GM12878 (cell line): ENCODE data around the gene AP1M2. TPM values are rescaled to one million over a fixed set of nuclear protein-coding genes. Genes with fewer than 3 reads are reported as not detected.

Source experiments
- ASH2L ChIP-seq: fragments of 300-600, 200-600 bp; sonication (generic); IDR thresholded peaks from 2 replicates; pipeline ENCODE4 v1.6.1; 2017; ENCODE audit warnings: low read depth, mild to moderate bottlenecking, borderline replicate concordance
- ATF7 ChIP-seq: fragments of 450-650 bp; IDR thresholded peaks from 2 replicates; pipeline ENCODE4 v1.6.1; 2016; ENCODE audit warnings: low read depth, mild to moderate bottlenecking
- DPF2 ChIP-seq: fragments of 450-650 bp; IDR thresholded peaks from 2 replicates; pipeline ENCODE4 v1.6.1; 2017; ENCODE audit warnings: mild to moderate bottlenecking
- EGR1 ChIP-seq, 2 experiments: IDR thresholded peaks; 1 replicate in 1 of 2; 2 replicates in 1 of 2; pipeline ENCODE4 v1.6.1; 2011 to 2012; ENCODE audit warnings: low read depth in 2 of 2, low read length in 2 of 2, borderline replicate concordance in 1 of 2, mild to moderate bottlenecking in 1 of 2, moderate library complexity in 1 of 2
- ELK1 ChIP-seq: IDR thresholded peaks from 2 replicates; pipeline ENCODE4 v1.6.1; 2012; ENCODE audit warnings: low read depth, low read length, improper control_type of control experiment
- EP300 ChIP-seq, 2 experiments: fragments of 150-350 bp in 1 of 2; IDR thresholded peaks; 2 replicates each; pipeline ENCODE4 v1.6.1; 2011 to 2012; ENCODE audit warnings: low read depth in 2 of 2, low read length in 2 of 2, borderline replicate concordance in 1 of 2, improper control_type of control experiment in 1 of 2, inconsistent platforms in 1 of 2; ENCODE audit not compliant: control insufficient read depth in 1 of 2
- IKZF1 ChIP-seq: fragments of 450-650 bp; conservative IDR thresholded peaks from 2 replicates; pipeline ENCODE4 v1.6.1; 2017; ENCODE audit warnings: antibody characterized with exemption, mild to moderate bottlenecking
- KLF5 ChIP-seq: fragments of 450-650 bp; IDR thresholded peaks from 2 replicates; pipeline ENCODE4 v1.6.1; 2014; ENCODE audit warnings: mild to moderate bottlenecking; ENCODE audit not compliant: partially characterized antibody
- MLLT1 ChIP-seq: fragments of 450-650 bp; IDR thresholded peaks from 2 replicates; pipeline ENCODE4 v1.6.1; 2016; ENCODE audit warnings: mild to moderate bottlenecking
- MTA3 ChIP-seq: IDR thresholded peaks from 2 replicates; pipeline ENCODE4 v1.6.1; 2012; ENCODE audit warnings: low read length, inconsistent platforms, borderline replicate concordance
- NR2C1 ChIP-seq: fragments of 450-650 bp; IDR thresholded peaks from 2 replicates; pipeline ENCODE4 v1.6.1; 2017; ENCODE audit warnings: antibody characterized with exemption, mild to moderate bottlenecking, moderate library complexity
- PML ChIP-seq: IDR thresholded peaks from 2 replicates; pipeline ENCODE4 v1.6.1; 2012; ENCODE audit warnings: low read length, inconsistent platforms
- RCOR1 ChIP-seq: conservative IDR thresholded peaks from 2 replicates; pipeline ENCODE4 v1.6.1; 2012; ENCODE audit warnings: low read depth, low read length, improper control_type of control experiment
- TARDBP ChIP-seq: IDR thresholded peaks from 2 replicates; pipeline ENCODE4 v1.6.1; 2016; ENCODE audit warnings: borderline replicate concordance
- TBL1XR1 ChIP-seq: IDR thresholded peaks from 2 replicates; pipeline ENCODE4 v1.6.1; 2012; ENCODE audit warnings: low read depth, low read length, improper control_type of control experiment
- YY1 ChIP-seq: IDR thresholded peaks from 2 replicates; pipeline ENCODE4 v1.6.1; 2011; ENCODE audit warnings: low read depth, mild to moderate bottlenecking, low read length
- ZNF274 ChIP-seq: IDR thresholded peaks from one replicate; pipeline ENCODE4 v1.8.0; 2011; ENCODE audit not compliant: insufficient read length, insufficient read depth
- ZNF384 ChIP-seq: IDR thresholded peaks from 2 replicates; pipeline ENCODE4 v1.6.1; 2012; ENCODE audit warnings: low read depth, mild to moderate bottlenecking, low read length, improper control_type of control experiment, borderline replicate concordance
- polyA plus RNA-seq, 11 experiments: library from polyadenylated mRNA; depleted of rRNA in 4 of 11; unstranded in 6 of 11; stranded (reverse) in 5 of 11; fragments of >200 nt; fragmentation: Nextera tagmentation in 4 of 11; fragmentation: Illumina TruSeq in 1 of 11; extraction: Ambion mirVana in 4 of 11; extraction: Trizol in 1 of 11; gene quantifications; 1 replicate in 1 of 11; 2 replicates in 10 of 11; pipeline versions ENCODE4 v1.2.1 to v1.2.3, GENCODE V29; 2011 to 2016; ENCODE audit warnings: inconsistent platforms in 2 of 11, missing spikeins in 2 of 11, low read depth in 1 of 11
- total RNA-seq, 4 experiments: library from RNA; depleted of rRNA in 3 of 4; stranded (reverse); fragments of >200 nt in 3 of 4; fragmentation: Illumina TruSeq in 1 of 4; extraction: Trizol in 1 of 4; gene quantifications; 2 replicates each; pipeline versions ENCODE4 v1.2.1 to v1.2.3, GENCODE V29; 2013 to 2021
- TF ChIP-seq, protein P1 (sequence below): fragments of 450-650 bp; formaldehyde crosslinking; IDR thresholded peaks from 2 replicates; pipeline ENCODE4 v1.4.0; 2020; ENCODE audit warnings: mild to moderate bottlenecking, moderate library complexity
- TF ChIP-seq, protein P2 (sequence below): IDR thresholded peaks from 2 replicates; pipeline ENCODE4 v1.6.1; 2011; ENCODE audit warnings: mild to moderate bottlenecking, low read depth, low read length, moderate library complexity; ENCODE audit not compliant: insufficient replicate concordance

The AP1M2 gene
- total and polyA plus RNA-seq, 10 of the 15 experiments (the other 5 are each of a cell fraction or from before 2014, with no cell fraction given) = 0.72 TPM; not detected in 9

GRCh38 chr19:10593820-10594637, 6.9 kb upstream of the AP1M2 start (continued):
- TF ChIP-seq, protein P1, sequence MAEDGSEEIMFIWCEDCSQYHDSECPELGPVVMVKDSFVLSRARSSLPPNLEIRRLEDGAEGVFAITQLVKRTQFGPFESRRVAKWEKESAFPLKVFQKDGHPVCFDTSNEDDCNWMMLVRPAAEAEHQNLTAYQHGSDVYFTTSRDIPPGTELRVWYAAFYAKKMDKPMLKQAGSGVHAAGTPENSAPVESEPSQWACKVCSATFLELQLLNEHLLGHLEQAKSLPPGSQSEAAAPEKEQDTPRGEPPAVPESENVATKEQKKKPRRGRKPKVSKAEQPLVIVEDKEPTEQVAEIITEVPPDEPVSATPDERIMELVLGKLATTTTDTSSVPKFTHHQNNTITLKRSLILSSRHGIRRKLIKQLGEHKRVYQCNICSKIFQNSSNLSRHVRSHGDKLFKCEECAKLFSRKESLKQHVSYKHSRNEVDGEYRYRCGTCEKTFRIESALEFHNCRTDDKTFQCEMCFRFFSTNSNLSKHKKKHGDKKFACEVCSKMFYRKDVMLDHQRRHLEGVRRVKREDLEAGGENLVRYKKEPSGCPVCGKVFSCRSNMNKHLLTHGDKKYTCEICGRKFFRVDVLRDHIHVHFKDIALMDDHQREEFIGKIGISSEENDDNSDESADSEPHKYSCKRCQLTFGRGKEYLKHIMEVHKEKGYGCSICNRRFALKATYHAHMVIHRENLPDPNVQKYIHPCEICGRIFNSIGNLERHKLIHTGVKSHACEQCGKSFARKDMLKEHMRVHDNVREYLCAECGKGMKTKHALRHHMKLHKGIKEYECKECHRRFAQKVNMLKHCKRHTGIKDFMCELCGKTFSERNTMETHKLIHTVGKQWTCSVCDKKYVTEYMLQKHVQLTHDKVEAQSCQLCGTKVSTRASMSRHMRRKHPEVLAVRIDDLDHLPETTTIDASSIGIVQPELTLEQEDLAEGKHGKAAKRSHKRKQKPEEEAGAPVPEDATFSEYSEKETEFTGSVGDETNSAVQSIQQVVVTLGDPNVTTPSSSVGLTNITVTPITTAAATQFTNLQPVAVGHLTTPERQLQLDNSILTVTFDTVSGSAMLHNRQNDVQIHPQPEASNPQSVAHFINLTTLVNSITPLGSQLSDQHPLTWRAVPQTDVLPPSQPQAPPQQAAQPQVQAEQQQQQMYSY (CRISPR knock-in tag) = no peak
- no peak for TF ChIP-seq ELK1
- 0 out of 2 replicates have a peak, but pooled peaks have one; percentile 40 for TF ChIP-seq TBL1XR1
- no peak for TF ChIP-seq TARDBP
- peak; percentile 35; the same call in 1 of the 2 replicates for TF ChIP-seq ATF7
- no peak for TF ChIP-seq RCOR1
- TF ChIP-seq NR2C1 = no peak
- TF ChIP-seq PML = no peak
- peak; percentile 84 for TF ChIP-seq IKZF1
- no peak for TF ChIP-seq KLF5
- TF ChIP-seq ZNF274 = no peak
- 0 out of 2 replicates have a peak, but pooled peaks have one; percentile 38 for TF ChIP-seq MLLT1
- TF ChIP-seq YY1 = peak; percentile 71
- TF ChIP-seq ZNF384 = no peak
- peak in 1 of 2 experiments; percentile 18; a peak in 1 of 3 replicates for TF ChIP-seq EGR1 (IDR thresholded peaks at IDR 0.05; ENCODE audit: borderline replicate concordance in 1 of 2, low read depth in 2 of 2, low read length in 2 of 2)
- peak; percentile 38 to 41; a peak in 1 of 4 replicates for TF ChIP-seq EP300 (IDR thresholded peaks at IDR 0.05; ENCODE audit: borderline replicate concordance in 1 of 2, control insufficient read depth in 1 of 2, low read depth in 2 of 2, low read length in 2 of 2)
- TF ChIP-seq ASH2L = no peak
- TF ChIP-seq, protein P2, sequence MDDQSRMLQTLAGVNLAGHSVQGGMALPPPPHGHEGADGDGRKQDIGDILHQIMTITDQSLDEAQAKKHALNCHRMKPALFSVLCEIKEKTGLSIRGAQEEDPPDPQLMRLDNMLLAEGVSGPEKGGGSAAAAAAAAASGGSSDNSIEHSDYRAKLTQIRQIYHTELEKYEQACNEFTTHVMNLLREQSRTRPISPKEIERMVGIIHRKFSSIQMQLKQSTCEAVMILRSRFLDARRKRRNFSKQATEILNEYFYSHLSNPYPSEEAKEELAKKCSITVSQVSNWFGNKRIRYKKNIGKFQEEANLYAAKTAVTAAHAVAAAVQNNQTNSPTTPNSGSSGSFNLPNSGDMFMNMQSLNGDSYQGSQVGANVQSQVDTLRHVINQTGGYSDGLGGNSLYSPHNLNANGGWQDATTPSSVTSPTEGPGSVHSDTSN = no peak
- TF ChIP-seq DPF2 = peak; percentile 76
- no peak for TF ChIP-seq MTA3
